NT2/D1 (cell line): ENCODE data around the gene ARL6IP4.

ENCODE experiments used
- SUZ12 ChIP-seq: IDR thresholded peaks from 2 replicates; pipeline ENCODE4 v1.6.1; 2011; ENCODE audit not compliant: insufficient read length, insufficient read depth; ENCODE audit errors: extremely low read depth
- YY1 ChIP-seq: IDR thresholded peaks from 2 replicates; pipeline ENCODE4 v1.6.1; 2011; ENCODE audit not compliant: insufficient read length, insufficient read depth
- ZNF274 ChIP-seq: IDR thresholded peaks from 2 replicates; pipeline ENCODE4 v1.6.1; 2011; ENCODE audit warnings: mild to moderate bottlenecking, low read depth, low read length

GRCh38 chr12:123030686-123031085 lies 50.2 kb downstream of the ARL6IP4 start:
- TF ChIP-seq ZNF274, result no peak
- TF ChIP-seq SUZ12, result no peak
- no peak for TF ChIP-seq YY1
